DMS153 (cell line): ENCODE data around the gene POLR1H.

Experiments
- DNase-seq: peaks from one replicate; lab custom pipeline; 2025; lab: John Stamatoyannopoulos, UW

Gene POLR1H

GRCh38 chr6:30062471-30063178 lies 1.6 kb downstream of the POLR1H start:
- no peak for DNase-seq

- DNase-seq = no peak
Observed at GRCh38 chr6:30063315-30063714, 2.2 kb downstream of the POLR1H start.

GRCh38 chr6:30066082-30066481 lies 5.0 kb downstream of the POLR1H start:
- DNase-seq = no peak

GRCh38 chr6:30066577-30067459 lies 5.8 kb downstream of the POLR1H start, which contains the start of gene PPP1R11:
Gene PPP1R11 (plus strand): TSS chr6:30067198. CDS start chr6:30067411, 213 bp downstream.
- peak; percentile 99 for DNase-seq

- no peak for DNase-seq
Observed at GRCh38 chr6:30067460-30068139, 6.5 kb downstream of the POLR1H start.

GRCh38 chr6:30071081-30071818 lies 10.2 kb downstream of the POLR1H start:
- no peak for DNase-seq

GRCh38 chr6:30071858-30072257 lies 10.8 kb downstream of the POLR1H start:
- DNase-seq = no peak

- DNase-seq = no peak
Observed at GRCh38 chr6:30073489-30074235, 12.6 kb downstream of the POLR1H start.

GRCh38 chr6:30074331-30075093 lies 13.4 kb downstream of the POLR1H start:
- no peak for DNase-seq

GRCh38 chr6:30075094-30075789 lies 14.2 kb downstream of the POLR1H start, which contains the start of gene RNF39:
Gene RNF39 (minus strand): TSS chr6:30075769. CDS start chr6:30075585, 184 bp downstream.
- DNase-seq = no peak

- no peak for DNase-seq
Observed at GRCh38 chr6:30075790-30076732, 15.0 kb downstream of the POLR1H start.

GRCh38 chr6:30077218-30077617 lies 16.2 kb downstream of the POLR1H start:
- DNase-seq = no peak

- no peak for DNase-seq
Observed at GRCh38 chr6:30087876-30088275, 26.8 kb downstream of the POLR1H start.

- no peak for DNase-seq
Observed at GRCh38 chr6:30091577-30092381, 30.7 kb downstream of the POLR1H start.

GRCh38 chr6:30092852-30093543 lies 31.9 kb downstream of the POLR1H start:
- DNase-seq = no peak

- DNase-seq = no peak
Observed at GRCh38 chr6:30093951-30094661, 33.0 kb downstream of the POLR1H start.
